NCI-H82 treated with DMSO at 0.1 percent for 48 hours (cell line): ENCODE results near the gene ATG4B.

ENCODE experiments used
- DNase-seq: peaks from one replicate; lab custom pipeline; 2025; ENCODE audit not compliant: unreplicated experiment; lab: John Stamatoyannopoulos, UW

ATG4B gene

GRCh38 chr2:241612156-241613016 lies 25.1 kb upstream of the ATG4B start:
- DNase-seq = no peak

- DNase-seq = no peak
Observed at GRCh38 chr2:241613017-241613780, 24.3 kb upstream of the ATG4B start.

- DNase-seq = no peak
Observed at GRCh38 chr2:241615041-241615440, 22.5 kb upstream of the ATG4B start.

GRCh38 chr2:241615522-241616052 lies 21.9 kb upstream of the ATG4B start:
- no peak for DNase-seq

GRCh38 chr2:241616168-241617125 lies 21.0 kb upstream of the ATG4B start:
- DNase-seq = no peak

GRCh38 chr2:241617431-241618154 lies 19.9 kb upstream of the ATG4B start:
- DNase-seq = no peak

- DNase-seq = no peak
Observed at GRCh38 chr2:241618296-241618805, 19.1 kb upstream of the ATG4B start.

- no peak for DNase-seq
Observed at GRCh38 chr2:241618829-241619228, 18.7 kb upstream of the ATG4B start.

GRCh38 chr2:241619597-241620418 lies 17.7 kb upstream of the ATG4B start:
- no peak for DNase-seq

- DNase-seq = no peak
Observed at GRCh38 chr2:241620419-241620769, 17.1 kb upstream of the ATG4B start.

GRCh38 chr2:241627675-241628074 lies 9.8 kb upstream of the ATG4B start:
- DNase-seq = no peak

GRCh38 chr2:241629762-241630435 lies 7.6 kb upstream of the ATG4B start:
- no peak for DNase-seq

- DNase-seq = no peak
Observed at GRCh38 chr2:241632478-241633325, 4.8 kb upstream of the ATG4B start.

- DNase-seq = no peak
Observed at GRCh38 chr2:241633561-241633960, 3.9 kb upstream of the ATG4B start.

- no peak for DNase-seq
Observed at GRCh38 chr2:241635756-241636155, 1.7 kb upstream of the ATG4B start.

- no peak for DNase-seq
Observed at GRCh38 chr2:241636182-241637017, 1.1 kb upstream of the ATG4B start.
